T-helper 2 cell (primary cell): ENCODE measurements around the gene VAV2.

Experiments used
- DNase-seq, 5 experiments: peaks; one replicate each; pipeline versions ENCODE4 v3.0.0 to v3.0.0-alpha.2; 2012 to 2022

The VAV2 gene

DNA sequence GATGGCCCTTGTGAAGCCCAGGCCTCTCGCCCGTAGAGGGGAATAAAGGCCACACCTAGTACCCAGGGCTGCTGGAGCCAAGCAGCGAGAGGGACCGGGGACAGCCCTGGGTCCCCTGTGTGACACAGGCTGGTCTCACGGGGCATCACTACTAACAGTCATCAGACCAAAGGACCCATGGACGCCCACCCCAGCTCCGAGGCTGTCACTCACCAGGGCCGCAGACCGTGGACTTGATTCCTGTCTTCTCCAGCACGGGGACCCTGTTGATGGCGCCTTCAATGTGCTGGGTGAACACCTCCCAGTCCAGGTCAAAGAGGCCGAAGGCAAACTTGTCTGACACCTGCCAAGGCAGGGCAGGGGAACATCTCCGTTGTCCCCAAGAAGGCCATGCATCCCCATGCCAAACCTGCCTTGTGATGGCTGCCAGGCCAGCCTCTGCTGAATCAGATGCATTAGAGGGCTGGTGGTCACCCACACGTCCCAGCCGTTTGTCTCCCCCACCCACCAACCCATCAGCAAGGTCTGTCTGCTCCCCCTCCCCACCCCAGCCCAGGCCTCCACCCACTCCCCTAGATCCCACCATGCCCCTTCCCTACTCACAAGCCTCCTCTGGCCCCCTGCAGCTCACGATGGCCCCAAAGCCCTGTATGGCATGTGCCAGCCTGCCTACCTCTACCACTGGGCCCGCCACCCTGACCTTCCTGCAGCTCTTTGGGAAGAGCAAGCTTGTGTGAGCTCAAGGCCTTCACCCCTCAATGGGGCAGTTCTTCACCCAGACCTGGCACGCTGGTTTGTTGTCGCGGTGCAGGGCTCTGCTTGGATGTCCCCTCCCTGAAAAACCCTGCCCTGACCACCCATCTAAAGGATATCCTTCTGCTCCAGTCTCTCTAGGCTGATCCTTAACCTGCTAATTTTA, 274.8 kb downstream of the VAV2 start:
- DNase-seq: peak in 1 of 5 experiments; percentile 6

GRCh38 chr9:133716564-133717112, 275.5 kb downstream of the VAV2 start:
- DNase-seq: no peak

GRCh38 chr9:133715866-133716563, 276.1 kb downstream of the VAV2 start:
- peak in 1 of 5 experiments; percentile 6 for DNase-seq

GRCh38 chr9:133715295-133715865, 276.7 kb downstream of the VAV2 start:
- no peak for DNase-seq

- DNase-seq: no peak
Observed at GRCh38 chr9:133714606-133715294, 277.4 kb downstream of the VAV2 start.

GRCh38 chr9:133713960-133714495, 278.1 kb downstream of the VAV2 start:
- DNase-seq: no peak

DNA sequence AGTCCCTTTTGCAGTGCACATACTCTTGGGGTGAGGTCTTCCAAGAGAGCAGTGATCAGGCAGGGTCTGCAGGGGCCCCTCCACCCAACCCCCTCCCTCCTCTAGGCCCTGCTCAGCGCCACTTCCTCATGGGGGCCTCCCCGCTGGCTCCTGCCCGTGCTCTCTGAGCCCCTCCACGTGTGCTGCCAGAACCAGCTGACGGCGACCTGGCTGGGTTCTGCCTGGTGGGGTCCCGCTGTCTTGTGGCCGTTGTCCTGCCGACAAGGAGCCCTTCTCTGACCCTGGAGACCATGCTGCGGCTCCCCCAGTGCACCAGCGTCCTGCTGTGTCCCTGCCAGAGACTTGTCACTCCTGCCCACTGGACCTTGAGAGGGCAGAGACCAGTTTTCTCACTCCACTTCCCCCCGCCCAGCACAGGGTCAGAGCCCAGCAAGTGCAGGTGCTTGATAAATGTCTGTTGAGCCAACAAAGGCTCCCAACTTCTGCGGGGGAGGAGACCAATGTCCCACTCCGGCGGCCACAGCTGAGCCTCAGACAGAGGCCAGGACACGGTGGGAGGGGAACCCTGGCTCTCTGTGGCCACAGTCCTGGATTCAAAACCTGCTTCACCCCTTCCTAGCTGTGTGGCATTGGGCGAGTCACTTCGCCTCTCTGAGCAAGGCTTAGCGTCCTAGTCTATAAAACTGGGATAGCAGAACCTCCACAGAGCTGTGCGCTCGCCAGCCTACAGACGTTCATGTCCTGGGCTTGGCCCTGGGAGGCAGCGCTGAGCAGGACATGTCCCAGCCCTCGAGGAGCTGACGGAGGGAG, 278.8 kb downstream of the VAV2 start:
- DNase-seq: no peak

GRCh38 chr9:133712221-133713100, 279.7 kb downstream of the VAV2 start:
- no peak for DNase-seq
